Placental epithelial cell (primary cell): ENCODE results near the gene KCNH5. TPM values are rescaled to one million over a fixed set of nuclear protein-coding genes. Genes with fewer than 3 reads are reported as not detected.

ENCODE experiments used
- total RNA-seq: library from RNA; depleted of rRNA; stranded (reverse); fragments of >200 nt; gene quantifications from 2 replicates; pipeline ENCODE4 v1.2.3, GENCODE V29; 2012

Gene KCNH5
- 0.33 and 1.2 TPM in 2 replicates for total RNA-seq

GRCh38 chr14:63045234-63045611 is at the start of gene KCNH5:
Gene KCNH5 (minus strand): TSS chr14:63045458. CDS start chr14:63045186, 272 bp downstream.

Other genes with a start within 250 kb of the KCNH5 start
- 0.39 and 0.76 TPM in 2 replicates for gene RHOJ, start 159.0 kb upstream of the KCNH5 start, total RNA-seq